Mesenteric fat pad (tissue), 1 donor: ENCODE data around the gene LILRB3. TPM values are rescaled to one million over a fixed set of nuclear protein-coding genes. Genes with fewer than 3 reads are reported as not detected.
A peak's percentile ranks its signal among the peaks of the same experiment; 100 is the strongest.
"Not testable (repeated sequence)": the region's sequence is repeated elsewhere in the genome, so short reads cannot be mapped to it uniquely, and the experiment has no call there.

Experiments used
- DNase-seq: peaks from one replicate; pipeline ENCODE4 v3.0.0-alpha.2; 2020; ENCODE audit warnings: low spot score
- long read RNA-seq: library from polyadenylated mRNA; unstranded; transcript quantifications from one replicate; pipeline ENCODE4 v2.0.0, GENCODE V29; 2020
- total RNA-seq: library from RNA; stranded (reverse); fragmentation: NEBNext Ultra II Directional; extraction: Animal tissue kit (Norgen Biotek cat#: 25700); gene quantifications from one replicate; pipeline ENCODE4 v1.2.1, GENCODE V29; 2021
- donor health status: DM: yes; HTN: yes; CAD: no.

LILRB3 gene
- total RNA-seq, result 50.5 TPM
- long read RNA-seq, partial matches to known transcripts, result 19 of 58 reads
- long read RNA-seq, other reads (novel, unspliced or antisense), result 38 of 58 reads

- not testable (repeated sequence) for DNase-seq
These were observed at the start of gene LILRB3 for GRCh38 chr19:54222474-54223276. LILRB3 (minus strand) TSS chr19:54223007; CDS start chr19:54222976, 31 bp downstream.

DNA sequence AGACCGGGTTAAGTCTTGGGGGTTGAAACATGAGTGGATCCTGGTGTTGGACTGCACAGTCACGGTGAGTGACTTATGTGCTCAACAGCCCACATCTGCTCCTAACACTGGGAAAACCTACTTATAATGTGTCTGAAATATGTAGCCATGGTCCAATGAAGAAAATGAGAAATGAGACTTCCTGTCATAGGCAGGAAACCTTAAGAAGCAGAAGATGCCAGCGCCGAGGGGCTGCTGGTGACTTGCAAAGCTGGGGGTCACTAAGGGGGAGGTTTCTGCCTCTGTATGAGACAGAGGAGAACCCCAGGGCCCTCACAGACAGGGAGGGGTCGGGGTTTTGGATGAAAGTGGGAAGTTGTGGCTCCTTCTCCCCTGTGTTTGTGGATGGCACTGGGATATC, 49.4 kb upstream of the LILRB3 start:
- DNase-seq, result peak; percentile 39

GRCh38 chr19:54271587-54271986, 48.8 kb upstream of the LILRB3 start:
- peak; percentile 39 for DNase-seq

- peak; percentile 76 for DNase-seq
These were observed 48.3 kb upstream of the LILRB3 start for GRCh38 chr19:54271106-54271505.

GRCh38 chr19:54268936-54269335, 46.1 kb upstream of the LILRB3 start:
- DNase-seq, result no peak

DNA sequence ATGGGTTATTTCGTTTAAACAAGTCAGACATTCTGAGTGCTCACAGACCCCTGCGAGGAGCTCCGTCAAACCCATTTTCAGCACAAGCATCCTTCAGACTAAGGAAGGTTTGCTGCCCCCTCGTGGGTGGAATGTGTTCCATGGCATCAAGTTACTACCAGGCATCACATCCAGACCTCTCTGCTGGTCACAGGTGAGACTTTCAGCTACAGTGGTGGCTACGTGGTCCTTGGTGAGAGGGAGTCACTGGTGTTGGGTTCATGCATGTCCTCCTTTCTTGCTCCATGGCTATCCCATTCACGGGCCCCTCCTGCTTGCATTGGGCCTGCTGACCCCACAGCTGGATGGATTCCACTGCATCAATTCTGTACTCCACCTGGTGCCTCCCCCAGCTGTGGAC, 43.3 kb upstream of the LILRB3 start:
- peak; percentile 89 for DNase-seq

DNA sequence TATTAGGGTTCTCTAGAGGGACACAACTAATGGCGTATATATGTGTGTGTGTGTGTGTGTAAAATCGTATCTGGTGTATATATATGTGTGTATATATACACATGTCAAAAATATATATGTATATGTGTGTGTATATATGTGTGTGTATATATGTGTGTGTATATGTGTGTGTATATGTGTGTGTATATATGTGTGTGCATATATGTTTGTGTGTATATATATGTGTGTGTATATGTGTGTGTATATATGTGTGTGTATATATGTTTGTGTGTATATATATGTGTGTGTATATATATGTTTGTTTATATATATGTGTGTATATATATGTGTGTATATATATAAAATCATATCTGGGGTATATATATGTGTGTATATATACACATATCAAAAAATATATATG, 39.7 kb upstream of the LILRB3 start:
- DNase-seq, result no peak

DNA sequence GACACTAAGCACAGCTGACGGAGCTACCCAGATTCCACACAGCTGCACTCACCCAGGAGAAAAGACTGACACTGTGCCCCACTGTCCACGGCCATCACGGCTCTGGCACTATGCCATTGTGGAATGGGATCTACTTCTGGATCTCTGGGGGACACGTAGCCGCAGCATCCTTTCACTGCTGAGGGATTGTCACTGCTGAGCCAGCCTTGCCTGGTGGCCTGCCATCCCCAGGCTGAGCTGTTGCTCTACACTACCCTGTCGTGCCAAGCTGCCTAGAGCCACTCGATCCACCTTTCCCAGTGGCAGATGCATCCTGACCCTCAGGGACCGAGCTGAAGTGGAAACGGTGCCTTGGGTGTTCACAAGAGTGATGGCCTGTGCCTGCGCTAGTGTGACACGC, 39.3 kb upstream of the LILRB3 start:
- DNase-seq, result peak; percentile 64

DNA sequence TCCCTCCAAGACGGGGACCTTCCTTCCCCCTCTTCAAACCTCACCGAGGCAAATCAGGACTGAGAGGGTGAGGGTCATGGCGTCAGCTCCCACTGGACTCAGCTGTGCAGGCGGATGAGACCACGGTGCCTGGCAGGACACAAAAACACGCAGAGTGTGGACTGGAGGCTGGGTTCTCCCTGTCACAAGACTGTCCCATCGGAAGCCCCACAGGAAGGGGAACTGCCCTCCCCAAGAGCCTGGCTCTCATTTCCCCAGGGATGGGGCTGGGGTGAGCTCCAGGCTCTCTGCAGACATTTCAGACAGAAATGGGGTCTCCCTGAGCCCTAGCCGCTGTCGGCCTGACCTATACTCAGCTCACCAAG, 34.3 kb upstream of the LILRB3 start, which contains the start of gene LILRB5:
Gene LILRB5, minus strand, starts transcription at position 158 of the 365 bp plus-strand sequence. Its CDS starts 80 bp downstream, at position 78.
- DNase-seq, result peak; percentile 79

DNA sequence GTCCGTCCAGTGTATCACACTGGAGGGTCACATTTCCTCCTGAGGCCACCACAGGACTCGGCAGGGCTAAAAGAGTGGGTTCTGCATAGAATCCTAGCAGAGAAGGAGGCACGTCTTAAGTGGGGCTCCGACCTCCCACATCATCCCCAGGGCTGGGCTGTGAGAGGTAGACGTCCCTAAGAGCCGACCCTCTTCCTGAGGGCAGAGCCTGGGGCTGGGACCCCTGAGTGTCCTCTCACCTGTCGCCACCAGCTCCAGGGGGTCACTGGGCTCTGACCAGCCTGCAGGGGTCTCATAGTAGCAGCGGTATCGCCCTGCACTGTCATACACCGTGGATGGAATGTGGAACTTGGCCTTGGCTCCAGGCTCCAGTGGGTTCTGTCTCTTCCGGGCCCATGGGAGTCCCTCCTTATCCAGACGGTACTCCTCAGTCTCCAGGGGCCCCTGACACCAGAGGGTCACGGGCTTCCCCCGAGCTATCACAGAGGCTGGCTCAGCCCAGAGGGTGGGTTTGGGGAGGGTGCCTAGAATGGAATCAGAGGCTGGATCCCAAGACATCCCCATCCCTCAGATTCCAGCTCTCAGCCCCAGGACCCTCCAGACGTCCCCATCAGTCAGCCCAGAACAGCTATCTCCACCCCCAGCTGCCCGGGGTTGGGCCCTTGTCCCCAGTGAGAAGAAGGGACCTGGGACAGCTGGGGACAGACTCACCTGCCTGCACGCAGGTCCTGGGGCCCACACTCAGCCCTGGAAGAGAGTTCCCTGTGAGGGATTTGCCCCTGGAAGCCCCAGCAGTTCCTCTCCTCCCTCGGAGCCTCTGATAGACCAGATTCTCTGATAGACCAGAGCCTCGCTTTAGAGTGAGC, 33.7 kb upstream of the LILRB3 start:
- peak; percentile 39 for DNase-seq

DNA sequence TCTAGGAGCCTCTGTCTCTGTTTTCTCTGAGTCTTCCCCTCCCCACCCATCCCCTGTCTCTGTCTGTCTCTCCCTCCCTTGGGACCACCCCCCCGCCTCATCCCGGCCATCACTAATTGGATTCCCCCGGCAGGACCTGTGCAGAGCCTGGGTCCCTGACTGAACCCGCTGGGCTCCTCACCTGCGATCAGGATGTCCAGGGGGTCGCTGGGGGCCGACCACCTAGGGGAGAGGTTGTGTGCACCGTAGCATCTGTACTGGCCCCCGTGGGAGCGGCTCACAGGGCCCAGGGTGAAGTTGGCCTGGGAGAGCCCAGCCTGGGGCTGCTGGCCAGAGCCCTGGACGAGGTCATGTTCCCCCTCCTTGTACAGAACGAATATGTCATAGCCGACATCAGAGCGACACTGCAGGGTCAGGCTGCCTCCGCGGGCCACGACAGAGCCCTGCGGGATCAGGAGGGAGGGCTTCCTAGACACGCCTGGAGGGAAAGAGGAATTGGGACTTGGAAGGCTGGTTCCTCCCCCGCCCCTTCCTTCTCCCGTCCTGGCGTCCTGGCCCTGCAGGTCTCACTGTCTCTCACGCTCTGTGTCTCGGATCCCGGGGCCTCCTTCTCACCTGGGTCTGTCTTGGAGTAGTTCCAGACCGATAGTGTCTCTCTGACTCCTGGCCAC, 32.4 kb upstream of the LILRB3 start:
- peak; percentile 69 for DNase-seq

DNA sequence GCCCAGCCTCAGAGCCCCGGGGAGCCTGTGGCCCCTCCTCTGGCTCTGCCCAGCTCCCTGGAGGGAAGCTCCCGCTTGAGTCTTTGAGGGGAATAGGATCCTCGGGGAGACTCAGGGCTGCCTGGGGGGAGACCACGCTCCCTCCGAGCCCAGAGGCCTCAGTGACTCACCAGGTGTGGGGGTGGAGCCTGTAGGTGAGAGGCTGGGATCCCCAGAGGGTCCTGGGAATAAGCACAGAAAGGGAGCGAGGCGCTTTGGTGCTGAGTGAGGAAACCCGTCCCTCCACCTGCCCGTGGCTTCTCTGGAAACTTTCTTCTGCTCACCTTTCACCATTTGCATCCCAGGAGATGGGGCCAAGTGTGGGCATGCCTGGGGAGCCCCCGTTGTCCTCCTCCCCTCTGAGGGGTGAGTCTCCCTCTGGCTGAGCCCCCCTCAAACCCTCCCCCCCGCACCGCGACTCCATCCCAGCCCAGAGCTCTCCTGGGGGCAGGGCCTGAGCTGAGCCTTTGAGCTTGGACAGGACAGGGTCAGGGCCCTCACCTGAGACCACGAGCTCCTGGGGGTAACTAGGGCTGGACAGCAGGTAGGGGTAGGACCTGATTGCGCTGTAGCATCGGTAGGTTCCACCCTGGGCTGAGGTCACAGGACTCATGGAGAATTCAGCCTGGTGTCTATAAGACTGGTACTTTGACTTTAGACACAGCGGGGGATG, 31.5 kb upstream of the LILRB3 start:
- peak; percentile 73 for DNase-seq

DNA sequence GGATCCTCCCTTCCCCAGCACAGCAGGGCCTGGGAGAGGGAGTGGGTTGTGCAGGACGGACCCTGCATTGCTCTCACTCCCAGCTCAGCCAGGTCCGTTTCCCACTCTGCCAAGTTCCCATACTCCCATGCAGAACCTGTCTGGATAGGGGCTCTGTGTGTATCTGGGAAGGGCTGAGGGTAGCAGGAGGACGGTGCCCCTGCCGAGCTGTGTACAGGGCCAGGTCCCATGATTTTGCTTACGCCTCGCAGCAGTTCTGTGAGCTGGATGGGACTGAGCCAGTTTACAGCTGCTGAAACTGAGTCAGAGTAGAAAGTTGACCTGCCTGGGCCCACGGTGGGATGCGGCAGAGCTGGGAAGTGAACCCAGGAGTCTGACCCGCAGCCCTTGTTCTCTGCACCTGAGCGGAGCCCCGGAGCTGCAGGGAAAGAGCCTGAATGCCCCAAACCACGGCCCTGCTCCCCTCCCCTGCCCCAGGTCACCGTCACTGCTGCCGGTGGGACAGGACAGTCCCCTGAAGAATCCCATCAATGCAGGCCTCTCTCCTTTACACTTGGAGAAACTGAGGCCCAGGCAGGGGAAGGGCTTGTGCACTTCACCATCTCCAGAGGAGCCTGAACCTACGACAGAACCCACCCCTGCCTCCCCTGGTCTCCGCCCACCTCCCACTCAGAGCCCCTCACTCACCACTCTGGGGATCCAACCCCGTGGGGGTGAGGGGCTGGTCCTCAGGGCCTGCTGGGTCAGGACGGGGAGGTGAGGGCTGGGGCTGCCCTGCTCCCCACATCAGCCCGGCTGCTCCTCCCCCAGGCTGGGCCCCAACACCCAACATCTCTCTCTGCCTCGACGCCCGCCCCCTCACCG, 30.8 kb upstream of the LILRB3 start:
- DNase-seq, result peak; percentile 80

DNA sequence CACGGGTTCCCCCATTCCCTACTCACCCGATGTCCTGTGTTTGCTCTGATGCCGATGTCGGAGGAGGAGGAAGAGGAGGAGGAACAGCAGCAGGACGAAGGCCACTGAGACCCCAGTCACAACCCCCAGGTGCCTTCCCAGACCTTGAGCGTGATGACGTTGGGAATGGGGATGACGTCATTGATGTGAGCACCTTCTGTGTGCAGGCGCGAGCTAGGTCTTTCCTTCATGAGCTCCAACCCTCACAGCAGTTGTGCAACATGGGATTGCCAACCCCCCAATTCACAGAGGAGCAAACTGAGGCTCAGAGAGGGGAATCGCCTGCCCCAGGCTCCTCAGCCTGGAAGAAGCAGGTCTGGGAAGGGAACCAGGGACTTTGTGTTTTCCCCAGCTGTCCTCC, 30.0 kb upstream of the LILRB3 start:
- DNase-seq, result peak; percentile 28

DNA sequence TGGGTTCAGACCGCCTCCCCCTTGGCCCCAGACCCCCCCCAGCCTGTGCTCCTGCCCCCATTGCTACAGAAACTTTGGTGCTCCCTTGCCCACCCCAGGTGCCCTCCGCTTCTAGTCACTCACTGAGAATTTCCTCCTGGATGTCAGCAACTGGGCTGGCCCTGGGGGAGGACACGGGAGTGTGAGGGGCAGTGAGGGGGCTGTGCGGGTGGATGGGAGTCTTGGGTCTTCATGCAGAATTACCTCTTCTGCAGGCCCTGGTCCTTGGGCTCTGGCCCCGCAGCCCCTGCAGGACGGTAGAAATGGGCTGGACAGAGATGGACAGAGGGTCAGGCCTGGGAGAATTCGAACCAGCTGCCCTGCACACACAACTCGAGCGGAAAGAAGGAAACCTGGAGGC, 29.4 kb upstream of the LILRB3 start:
- DNase-seq, result peak; percentile 79

DNA sequence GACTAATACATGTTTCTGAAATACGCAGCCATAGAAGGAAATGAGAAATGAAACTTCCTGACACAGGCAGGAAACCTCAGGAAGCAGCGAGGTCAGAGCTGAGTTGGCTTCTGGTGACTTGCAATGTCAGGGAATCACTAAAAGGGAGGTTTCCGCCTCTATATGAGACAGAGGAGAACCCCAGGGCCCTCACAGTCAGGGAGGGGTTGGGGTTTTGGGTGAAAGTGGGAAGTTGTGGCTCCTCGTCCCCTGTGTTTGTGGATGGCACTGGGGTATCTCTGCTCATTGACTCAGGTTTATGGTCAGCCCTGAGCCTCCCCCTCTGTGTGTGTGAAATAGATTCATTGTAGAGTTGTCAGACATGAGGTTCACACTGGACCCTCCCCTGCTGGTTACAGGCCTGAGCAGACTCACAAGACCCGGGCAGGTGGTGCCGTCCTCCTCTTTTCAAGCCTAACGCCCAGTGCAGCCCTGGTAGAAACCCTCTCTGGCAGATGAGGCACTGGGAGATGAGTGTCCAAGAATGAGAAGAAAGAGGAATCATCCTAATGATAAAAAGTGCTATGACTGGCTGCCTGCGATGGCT, 25.3 kb upstream of the LILRB3 start:
- DNase-seq, result peak; percentile 84

- DNase-seq, result peak; percentile 79
These were observed 24.5 kb upstream of the LILRB3 start for GRCh38 chr19:54247106-54247930.

GRCh38 chr19:54245936-54246335, 23.1 kb upstream of the LILRB3 start:
- no peak for DNase-seq

GRCh38 chr19:54243809-54244208, 21.0 kb upstream of the LILRB3 start:
- DNase-seq, result not testable (repeated sequence)
